HG02938 (cell line): ENCODE data around the gene GINS1.
"Not testable (repeated sequence)": the region's sequence is repeated elsewhere in the genome, so short reads cannot be mapped to it uniquely, and the experiment has no call there.

Source experiments
- ATAC-seq: cut with Tn5 transposase; IDR thresholded peaks from one replicate; pipeline ENCODE4 v1.9.1; 2021; ENCODE audit warnings: mild to moderate bottlenecking, moderate library complexity; ENCODE audit not compliant: unreplicated experiment

Gene GINS1

GRCh38 chr20:25473297-25473696 lies 65.8 kb downstream of the GINS1 start:
- ATAC-seq, result not testable (repeated sequence)

- no peak for ATAC-seq
These were observed 68.9 kb downstream of the GINS1 start for GRCh38 chr20:25476106-25477013.

DNA sequence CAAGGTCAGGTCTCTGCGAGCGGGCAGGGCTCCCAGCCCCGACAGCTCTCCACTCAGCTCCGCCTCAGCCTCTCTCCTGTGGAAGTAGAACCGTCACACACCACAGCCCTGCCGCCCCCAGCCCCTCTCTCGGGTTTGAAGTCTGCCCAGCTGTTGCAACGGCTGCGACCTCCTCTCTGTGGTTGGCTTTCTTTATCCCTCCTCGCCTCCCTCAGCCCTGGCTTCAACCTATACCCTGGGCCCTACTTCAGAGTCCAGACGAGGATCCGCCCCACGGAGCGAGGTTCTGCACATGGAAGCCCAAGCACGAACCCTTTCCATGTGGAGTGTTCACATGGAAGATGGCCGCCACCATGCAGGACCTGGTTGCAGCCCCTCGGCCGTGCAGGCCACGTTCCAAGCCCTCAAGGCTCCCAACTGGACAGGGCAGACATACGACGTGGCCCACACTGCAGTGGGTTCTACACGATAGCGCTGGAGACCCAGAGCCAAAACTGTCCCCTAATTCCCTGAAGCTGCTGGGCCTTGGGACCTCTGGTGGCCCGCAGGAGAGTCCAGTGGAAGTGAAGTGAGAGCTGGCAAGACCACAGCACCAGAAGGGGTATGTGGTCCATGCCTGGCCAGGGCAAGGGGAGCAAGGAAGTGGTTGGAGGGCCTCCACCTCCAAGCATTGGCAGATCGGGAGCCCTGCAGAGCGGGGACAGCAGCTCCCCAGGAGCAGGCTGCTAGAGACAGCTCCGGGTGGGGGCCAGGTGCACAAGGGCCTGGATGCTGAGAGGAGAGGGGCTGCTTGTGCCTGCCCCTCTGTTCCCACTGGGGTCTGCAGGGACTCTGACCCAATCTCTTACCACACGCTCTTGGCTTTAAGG lies 69.8 kb downstream of the GINS1 start:
- ATAC-seq, result no peak

GRCh38 chr20:25478889-25479568 lies 71.6 kb downstream of the GINS1 start:
- ATAC-seq, result no peak

GRCh38 chr20:25479638-25480037 lies 72.2 kb downstream of the GINS1 start:
- ATAC-seq, result no peak

GRCh38 chr20:25480156-25480555 lies 72.7 kb downstream of the GINS1 start:
- no peak for ATAC-seq

DNA sequence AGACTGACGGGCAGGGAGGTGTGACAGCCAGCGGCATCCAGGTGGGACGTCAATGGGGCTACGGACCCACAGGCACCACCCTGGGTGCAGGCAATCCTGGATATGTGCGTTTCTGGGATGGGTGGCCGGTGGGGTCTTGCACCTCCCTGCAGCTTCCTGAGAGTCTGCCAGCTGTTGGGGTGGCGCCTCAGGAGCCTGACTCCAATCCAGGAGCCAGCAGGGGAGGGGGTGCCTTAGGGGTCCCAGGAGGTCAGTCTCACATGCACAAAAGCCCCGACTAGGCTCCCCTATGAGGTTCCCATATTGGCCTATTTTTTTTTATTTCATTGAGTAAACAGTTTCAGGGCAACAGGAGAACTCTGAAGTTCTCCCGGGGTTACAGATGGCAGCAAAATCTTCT lies 73.3 kb downstream of the GINS1 start:
- no peak for ATAC-seq

GRCh38 chr20:25481235-25481917 lies 73.9 kb downstream of the GINS1 start:
- ATAC-seq, result no peak

DNA sequence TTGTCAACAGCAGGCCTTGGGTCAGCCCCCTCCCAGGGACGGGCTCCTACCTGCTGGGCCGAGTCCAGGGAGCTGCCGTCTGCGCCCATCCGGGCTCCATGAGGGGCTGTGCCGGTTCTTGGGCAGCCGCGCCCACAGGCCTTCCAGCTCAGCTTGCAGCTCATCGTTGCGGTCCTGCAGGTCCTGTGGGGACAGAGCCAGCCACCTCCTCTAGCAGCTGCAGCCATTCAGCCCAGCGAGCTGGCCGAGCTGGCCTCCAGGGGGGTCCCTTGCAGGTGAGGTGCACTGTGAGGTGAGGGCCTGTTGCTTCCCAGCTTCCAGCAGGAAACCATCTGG lies 74.4 kb downstream of the GINS1 start:
- ATAC-seq, result no peak

DNA sequence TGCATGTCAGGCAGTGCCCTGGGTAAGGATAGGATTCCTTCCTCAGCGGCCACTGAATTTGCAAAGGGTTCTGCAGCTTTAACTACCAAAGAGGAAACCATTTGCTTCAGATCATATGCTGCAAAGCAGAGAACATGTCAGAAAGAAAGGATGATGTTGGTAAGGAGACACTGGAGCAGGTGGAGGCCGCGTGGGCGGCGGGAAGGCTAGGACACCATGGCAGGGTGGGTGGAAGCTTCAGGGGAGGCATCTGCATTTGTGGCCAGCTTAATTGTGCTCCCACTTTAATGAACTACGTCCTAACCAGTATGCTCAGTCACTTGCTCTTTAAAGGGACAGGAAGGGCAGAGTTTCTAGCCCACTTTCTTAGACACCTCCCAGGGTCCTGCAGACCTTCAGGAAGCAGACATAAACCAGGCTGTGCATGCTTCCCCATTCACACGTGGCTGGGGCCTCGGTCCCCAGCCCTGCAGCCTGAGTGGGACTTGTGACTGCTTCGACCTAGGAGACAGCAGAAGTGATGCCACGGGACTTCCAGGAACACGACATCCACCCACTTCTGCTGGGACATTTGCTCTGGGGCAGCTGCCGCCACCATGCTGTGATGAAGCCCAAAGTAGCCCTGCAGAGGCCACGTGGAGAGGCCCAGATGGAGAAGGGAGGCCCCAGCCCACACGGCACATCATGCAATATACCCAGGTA lies 76.1 kb downstream of the GINS1 start:
- no peak for ATAC-seq

- ATAC-seq, result no peak
These were observed 76.9 kb downstream of the GINS1 start for GRCh38 chr20:25484224-25484846.

GRCh38 chr20:25484911-25485511 lies 77.5 kb downstream of the GINS1 start:
- no peak for ATAC-seq

- no peak for ATAC-seq
These were observed 78.4 kb downstream of the GINS1 start for GRCh38 chr20:25485872-25486271.

DNA sequence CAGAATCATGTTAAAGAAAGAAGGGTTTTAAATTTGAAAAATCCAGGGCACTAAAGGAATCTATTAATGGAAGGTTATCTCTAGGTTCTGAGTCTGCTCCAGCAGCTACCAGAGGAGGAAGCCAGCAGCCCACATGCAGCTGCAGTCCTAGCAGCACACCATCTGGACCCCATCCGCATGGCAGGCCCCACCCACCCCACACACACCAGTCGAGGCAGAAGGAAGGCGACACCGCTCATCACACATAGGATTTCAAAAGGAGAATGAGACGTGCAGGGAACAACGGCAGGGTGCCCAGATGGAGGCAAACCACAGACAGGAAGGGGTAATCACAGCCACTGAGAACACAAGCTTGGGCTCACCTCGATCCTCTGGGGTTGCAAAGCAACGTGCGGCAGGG lies 78.9 kb downstream of the GINS1 start:
- ATAC-seq, result no peak

- no peak for ATAC-seq
These were observed 79.8 kb downstream of the GINS1 start for GRCh38 chr20:25487306-25487705.

DNA sequence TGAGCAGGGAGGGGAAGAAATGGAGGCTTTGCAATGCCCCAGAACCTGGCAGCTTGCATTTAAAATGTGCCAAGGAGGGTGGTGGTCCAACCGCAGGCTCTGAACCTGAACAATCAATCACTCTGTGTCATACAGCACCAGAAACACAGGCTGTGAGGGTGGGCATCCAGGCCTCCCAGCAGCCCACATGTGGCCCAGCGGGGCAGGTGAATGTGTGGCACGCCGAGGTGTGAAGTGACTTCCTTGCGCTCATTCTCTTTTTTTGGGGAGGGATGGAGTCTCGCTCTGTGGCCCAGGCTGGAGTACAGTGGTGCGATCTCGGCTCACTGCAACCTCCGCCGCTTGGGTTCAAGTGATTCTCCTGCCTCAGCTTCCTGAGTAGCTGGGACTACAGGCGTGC lies 80.5 kb downstream of the GINS1 start:
- ATAC-seq, result no peak

- ATAC-seq, result no peak
These were observed 81.9 kb downstream of the GINS1 start for GRCh38 chr20:25489221-25489871.

- no peak for ATAC-seq
These were observed 83.4 kb downstream of the GINS1 start for GRCh38 chr20:25490656-25491445.
